ENCODE data around the gene PSTK. TPM values are rescaled to one million over a fixed set of nuclear protein-coding genes. Genes with fewer than 3 reads are reported as not detected.

PSTK gene
- total RNA-seq, 1 donor from 2014 or later, result 5.3 TPM

DNA sequence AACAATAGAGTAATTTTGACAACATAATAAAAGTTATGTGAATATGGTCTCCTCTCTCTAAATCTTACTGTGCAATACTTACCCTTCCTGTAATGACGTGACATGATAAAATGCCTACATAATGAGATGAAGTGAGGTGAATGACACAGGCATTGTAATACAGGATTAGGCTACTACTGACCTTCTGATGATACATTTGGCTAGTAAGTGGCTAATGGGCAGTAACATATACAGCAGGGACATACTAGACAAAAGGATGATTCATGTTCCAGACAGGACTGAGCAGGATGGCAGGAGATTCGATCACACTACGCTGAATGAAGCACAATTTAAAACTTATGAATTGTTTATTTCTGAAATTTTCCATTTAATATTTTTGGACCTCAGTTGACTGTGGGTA, 30.9 kb upstream of the PSTK start:
- Mint-ChIP-seq H3K4me3 (no peak overlapping the region), H3K27me3 (peaks cover 2% of the 10 kb centered on the region), H3K9me3 (no peaks in the 10 kb centered on the region), H3K27ac (no peak overlapping the region), H3K4me1 (peaks cover 25% of the 10 kb centered on the region), H3K36me3 (ENCODE audit: low read depth) (peaks cover 50% of the 10 kb centered on the region)
- intact Hi-C loops (cut with micrococcal nuclease), result no loop called here
- TF ChIP-seq, protein P1, sequence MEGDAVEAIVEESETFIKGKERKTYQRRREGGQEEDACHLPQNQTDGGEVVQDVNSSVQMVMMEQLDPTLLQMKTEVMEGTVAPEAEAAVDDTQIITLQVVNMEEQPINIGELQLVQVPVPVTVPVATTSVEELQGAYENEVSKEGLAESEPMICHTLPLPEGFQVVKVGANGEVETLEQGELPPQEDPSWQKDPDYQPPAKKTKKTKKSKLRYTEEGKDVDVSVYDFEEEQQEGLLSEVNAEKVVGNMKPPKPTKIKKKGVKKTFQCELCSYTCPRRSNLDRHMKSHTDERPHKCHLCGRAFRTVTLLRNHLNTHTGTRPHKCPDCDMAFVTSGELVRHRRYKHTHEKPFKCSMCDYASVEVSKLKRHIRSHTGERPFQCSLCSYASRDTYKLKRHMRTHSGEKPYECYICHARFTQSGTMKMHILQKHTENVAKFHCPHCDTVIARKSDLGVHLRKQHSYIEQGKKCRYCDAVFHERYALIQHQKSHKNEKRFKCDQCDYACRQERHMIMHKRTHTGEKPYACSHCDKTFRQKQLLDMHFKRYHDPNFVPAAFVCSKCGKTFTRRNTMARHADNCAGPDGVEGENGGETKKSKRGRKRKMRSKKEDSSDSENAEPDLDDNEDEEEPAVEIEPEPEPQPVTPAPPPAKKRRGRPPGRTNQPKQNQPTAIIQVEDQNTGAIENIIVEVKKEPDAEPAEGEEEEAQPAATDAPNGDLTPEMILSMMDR (IDR thresholded peaks at IDR 0.05), result no peak
- DNase-seq (no peak), ATAC-seq (ENCODE audit: low read depth) (no peak)
- CTCF ChIA-PET, result no interaction called here
- POLR2A ChIA-PET, result no interaction called here

DNA sequence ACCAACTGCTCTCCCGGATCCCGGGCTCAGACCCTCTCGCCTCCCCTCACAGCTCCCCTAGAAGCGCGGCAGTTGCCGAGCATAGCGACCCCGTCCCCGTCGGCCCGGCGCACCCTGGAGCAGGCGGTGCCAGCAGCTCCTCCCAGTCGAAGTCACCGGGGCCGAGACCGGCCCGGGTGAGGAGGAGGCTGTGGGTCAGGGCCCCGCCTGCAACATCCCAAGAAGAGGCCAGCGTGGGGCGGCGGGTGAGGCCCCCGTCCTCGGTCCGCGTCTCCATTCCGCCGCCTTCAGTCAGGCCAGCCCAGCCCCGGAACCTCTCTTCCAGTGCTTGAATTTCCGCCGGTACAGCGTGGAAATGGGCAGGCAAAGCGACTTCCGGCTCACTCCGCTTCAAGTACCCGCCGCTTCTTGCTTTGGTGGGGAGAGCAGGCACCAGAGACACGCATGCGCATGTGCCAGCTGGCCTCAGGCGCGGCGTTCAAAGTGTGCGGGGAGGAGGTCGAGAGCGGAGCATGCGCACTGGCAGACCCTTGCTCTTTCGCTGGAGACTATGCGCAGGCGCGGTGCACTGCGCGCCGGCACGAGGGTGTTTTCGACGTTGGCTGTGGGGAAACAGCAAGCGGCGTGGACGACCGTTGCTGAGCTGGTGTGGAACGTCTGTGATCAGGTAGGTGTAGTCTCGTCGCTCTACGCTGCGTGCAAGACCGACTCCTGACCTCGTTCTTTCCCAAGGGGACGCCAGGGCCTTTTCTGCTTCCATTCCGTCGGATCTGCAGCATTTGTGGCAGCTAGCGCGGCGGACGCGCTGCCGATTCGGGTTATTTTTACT, 26.1 kb upstream of the PSTK start, which contains the start of gene C10orf88:
C10orf88 (minus strand) TSS at position 326 of the 829 bp plus-strand sequence; CDS start at position 277, 49 bp downstream.
- ATAC-seq (ENCODE audit: low read depth), result peak; percentile 94
- peaks cover 28% of the 10 kb centered on the region for H3K4me1 Mint-ChIP-seq
- no peaks in the 10 kb centered on the region for H3K9me3 Mint-ChIP-seq

DNA sequence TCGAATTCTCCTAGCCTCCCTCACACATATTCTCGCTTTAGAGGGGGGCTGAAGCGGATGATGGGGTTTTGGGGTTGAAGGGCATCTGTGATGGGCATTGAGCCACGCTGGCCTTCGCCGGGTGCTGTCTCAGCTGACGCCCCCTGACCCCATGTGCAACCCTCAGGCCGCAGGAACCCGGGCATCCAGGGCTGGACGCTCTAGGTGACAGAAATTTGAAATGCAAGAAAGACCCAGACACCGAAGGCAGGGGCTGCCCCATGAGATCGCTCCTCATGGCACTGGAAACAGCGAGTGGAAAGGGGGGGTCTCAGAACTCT, 25.5 kb upstream of the PSTK start:
- POLR2A ChIA-PET, result interaction anchor here (0.5 to 3.2 kb wide), 10 partner anchors 10 to 670 kb away, joined by 3 to 16 read pairs (median 4); partner anchors contain the start of genes ACADSB, BUB3, FAM24B and IKZF5
- Mint-ChIP-seq H3K4me3 (peak overlapping the region; percentile 89), H3K4me1 (peaks cover 28% of the 10 kb centered on the region), H3K9me3 (no peaks in the 10 kb centered on the region), H3K36me3 (ENCODE audit: low read depth) (peaks cover 20% of the 10 kb centered on the region), H3K27ac (peak overlapping the region; percentile 84), H3K27me3 (peaks cover 2% of the 10 kb centered on the region)
- intact Hi-C loops (cut with micrococcal nuclease), result loop anchor here (1.0 to 5.0 kb wide), 5 partner anchors 26 to 200 kb away; partner anchors contain the start of genes BUB3, FAM24B, IKZF5 and PSTK
- DNase-seq, result no peak
- TF ChIP-seq, protein P1 (IDR thresholded peaks at IDR 0.05), result no peak
- CTCF ChIA-PET, result interaction anchor here (0.9 kb wide), 1 partner anchor 26 kb away, joined by 3 read pairs; the partner anchor contains the start of gene PSTK
- ATAC-seq (ENCODE audit: low read depth), result no peak

More for the DNA sequence above, 26.1 kb upstream of the PSTK start, which contains the start of gene C10orf88:
- DNase-seq, result peak; percentile 94
- peaks cover 2% of the 10 kb centered on the region for H3K27me3 Mint-ChIP-seq
- ChIA-PET CTCF (interaction anchor here (0.7 to 0.9 kb wide), 2 partner anchors 9 to 26 kb away, joined by 3 read pairs; partner anchors contain the start of gene PSTK), POLR2A (interaction anchor here (0.5 to 3.2 kb wide), 10 partner anchors 9 to 670 kb away, joined by 3 to 16 read pairs (median 4); partner anchors contain the start of genes ACADSB, BUB3, FAM24B and IKZF5)
- TF ChIP-seq, protein P1 (IDR thresholded peaks at IDR 0.05), result no peak
- peak within 1 kb of the TSS; percentile 84 for H3K27ac Mint-ChIP-seq
- H3K36me3 Mint-ChIP-seq (ENCODE audit: low read depth), result peaks cover 25% of the 10 kb centered on the region
- peak within 1 kb of the TSS; percentile 89 for H3K4me3 Mint-ChIP-seq
- intact Hi-C loops (cut with micrococcal nuclease), result loop anchor here (1.0 to 5.0 kb wide), 5 partner anchors 26 to 200 kb away; partner anchors contain the start of genes BUB3, FAM24B, IKZF5 and PSTK

DNA sequence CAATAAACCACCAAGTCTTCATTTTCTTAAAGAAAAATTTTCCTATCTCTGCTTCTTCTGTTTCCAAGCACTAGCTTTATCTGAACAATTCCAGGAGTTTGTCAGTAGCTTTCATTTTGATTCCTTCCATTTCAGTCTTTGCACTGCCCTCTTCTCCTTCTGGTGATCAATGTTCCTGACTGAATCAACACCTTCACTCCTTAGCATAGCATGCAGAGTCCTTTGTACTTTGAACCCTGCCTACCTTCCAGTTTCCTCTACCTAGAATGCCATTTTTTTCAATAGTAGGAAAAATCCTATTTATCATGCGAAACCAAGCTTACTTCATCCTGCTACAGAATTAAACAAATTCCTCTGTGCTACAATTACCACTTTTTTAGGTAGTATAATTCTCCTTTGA, 24.3 kb upstream of the PSTK start:
- ChIA-PET CTCF (no interaction called here), POLR2A (interaction anchor here (1.7 to 3.2 kb wide), 2 partner anchors 24 to 52 kb away, joined by 5 to 16 read pairs; partner anchors contain the start of genes IKZF5 and PSTK)
- Mint-ChIP-seq H3K4me1 (peaks cover 25% of the 10 kb centered on the region), H3K36me3 (ENCODE audit: low read depth) (peaks cover 13% of the 10 kb centered on the region), H3K27me3 (peaks cover 2% of the 10 kb centered on the region), H3K9me3 (no peaks in the 10 kb centered on the region), H3K27ac (no peak overlapping the region), H3K4me3 (no peak overlapping the region)
- DNase-seq (no peak), ATAC-seq (ENCODE audit: low read depth) (no peak)
- intact Hi-C loops (cut with micrococcal nuclease), result no loop called here
- TF ChIP-seq, protein P1 (IDR thresholded peaks at IDR 0.05), result no peak

DNA sequence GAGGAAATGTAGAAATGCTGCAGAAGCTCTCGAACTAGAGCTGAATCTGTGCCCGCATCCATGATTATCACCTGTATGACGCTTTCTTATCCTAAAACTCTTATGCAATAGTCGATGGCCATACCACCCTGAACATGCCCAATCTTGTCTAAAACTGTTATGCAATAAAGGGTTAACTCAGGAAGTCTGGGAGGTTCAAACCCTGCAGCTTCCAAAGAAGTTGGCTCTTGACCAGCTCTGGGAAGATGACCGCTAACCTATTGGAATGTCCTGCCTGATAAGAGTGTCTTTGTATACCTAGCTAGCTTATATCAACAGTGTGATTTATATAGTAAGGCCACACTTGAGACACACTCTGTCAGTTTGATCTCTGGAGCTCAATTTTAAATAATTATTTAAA, 22.7 kb upstream of the PSTK start:
- Mint-ChIP-seq H3K36me3 (ENCODE audit: low read depth) (peaks cover 7% of the 10 kb centered on the region), H3K4me1 (peaks cover 19% of the 10 kb centered on the region), H3K27me3 (peaks cover 2% of the 10 kb centered on the region), H3K27ac (no peak overlapping the region), H3K9me3 (no peaks in the 10 kb centered on the region), H3K4me3 (no peak overlapping the region)
- TF ChIP-seq, protein P1 (IDR thresholded peaks at IDR 0.05), result no peak
- CTCF ChIA-PET, result no interaction called here
- POLR2A ChIA-PET, result no interaction called here
- intact Hi-C loops (cut with micrococcal nuclease), result no loop called here
- no peak for DNase-seq
- no peak for ATAC-seq (ENCODE audit: low read depth)

Measured in activated B cell treated with CpG ODN at 0.5 μM for 24 hours (primary cell).